ENCODE data around the gene ATXN1.

ATXN1 gene

GRCh38 chr6:16727996-16728395, 33.3 kb downstream of the ATXN1 start (continued):
- TF ChIP-seq, protein P1, sequence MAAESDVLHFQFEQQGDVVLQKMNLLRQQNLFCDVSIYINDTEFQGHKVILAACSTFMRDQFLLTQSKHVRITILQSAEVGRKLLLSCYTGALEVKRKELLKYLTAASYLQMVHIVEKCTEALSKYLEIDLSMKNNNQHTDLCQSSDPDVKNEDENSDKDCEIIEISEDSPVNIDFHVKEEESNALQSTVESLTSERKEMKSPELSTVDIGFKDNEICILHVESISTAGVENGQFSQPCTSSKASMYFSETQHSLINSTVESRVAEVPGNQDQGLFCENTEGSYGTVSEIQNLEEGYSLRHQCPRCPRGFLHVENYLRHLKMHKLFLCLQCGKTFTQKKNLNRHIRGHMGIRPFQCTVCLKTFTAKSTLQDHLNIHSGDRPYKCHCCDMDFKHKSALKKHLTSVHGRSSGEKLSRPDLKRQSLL (tag by site-specific recombination; IDR thresholded peaks at IDR 0.05), result peak; percentile 57; the same call in 1 of the 2 replicates
- TF ChIP-seq ZNF514 (tag by site-specific recombination; IDR thresholded peaks at IDR 0.05) (no peak), ZNF600 (tag by site-specific recombination; IDR thresholded peaks at IDR 0.05) (peak; percentile 86), SP3 (tag by site-specific recombination; IDR thresholded peaks at IDR 0.05) (no peak), ZNF776 (tag by site-specific recombination; IDR thresholded peaks at IDR 0.05; ENCODE audit: borderline replicate concordance) (no peak), ZBTB17 (tag by site-specific recombination; IDR thresholded peaks at IDR 0.05) (peak; percentile 56), ZNF146 (tag by site-specific recombination; IDR thresholded peaks at IDR 0.05) (no peak), ZFP37 (tag by site-specific recombination; IDR thresholded peaks at IDR 0.05) (no peak), HOXC10 (CRISPR knock-in tag; IDR thresholded peaks at IDR 0.05) (no peak), ZNF670 (tag by site-specific recombination; IDR thresholded peaks at IDR 0.05; ENCODE audit: low read depth) (no peak), PRDM10 (tag by site-specific recombination; IDR thresholded peaks at IDR 0.05) (peak; percentile 32), ZNF639 (tag by site-specific recombination; IDR thresholded peaks at IDR 0.05) (no peak)
- TF ChIP-seq, protein P2, sequence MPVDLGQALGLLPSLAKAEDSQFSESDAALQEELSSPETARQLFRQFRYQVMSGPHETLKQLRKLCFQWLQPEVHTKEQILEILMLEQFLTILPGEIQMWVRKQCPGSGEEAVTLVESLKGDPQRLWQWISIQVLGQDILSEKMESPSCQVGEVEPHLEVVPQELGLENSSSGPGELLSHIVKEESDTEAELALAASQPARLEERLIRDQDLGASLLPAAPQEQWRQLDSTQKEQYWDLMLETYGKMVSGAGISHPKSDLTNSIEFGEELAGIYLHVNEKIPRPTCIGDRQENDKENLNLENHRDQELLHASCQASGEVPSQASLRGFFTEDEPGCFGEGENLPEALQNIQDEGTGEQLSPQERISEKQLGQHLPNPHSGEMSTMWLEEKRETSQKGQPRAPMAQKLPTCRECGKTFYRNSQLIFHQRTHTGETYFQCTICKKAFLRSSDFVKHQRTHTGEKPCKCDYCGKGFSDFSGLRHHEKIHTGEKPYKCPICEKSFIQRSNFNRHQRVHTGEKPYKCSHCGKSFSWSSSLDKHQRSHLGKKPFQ (tag by site-specific recombination; IDR thresholded peaks at IDR 0.05), result no peak

DNA sequence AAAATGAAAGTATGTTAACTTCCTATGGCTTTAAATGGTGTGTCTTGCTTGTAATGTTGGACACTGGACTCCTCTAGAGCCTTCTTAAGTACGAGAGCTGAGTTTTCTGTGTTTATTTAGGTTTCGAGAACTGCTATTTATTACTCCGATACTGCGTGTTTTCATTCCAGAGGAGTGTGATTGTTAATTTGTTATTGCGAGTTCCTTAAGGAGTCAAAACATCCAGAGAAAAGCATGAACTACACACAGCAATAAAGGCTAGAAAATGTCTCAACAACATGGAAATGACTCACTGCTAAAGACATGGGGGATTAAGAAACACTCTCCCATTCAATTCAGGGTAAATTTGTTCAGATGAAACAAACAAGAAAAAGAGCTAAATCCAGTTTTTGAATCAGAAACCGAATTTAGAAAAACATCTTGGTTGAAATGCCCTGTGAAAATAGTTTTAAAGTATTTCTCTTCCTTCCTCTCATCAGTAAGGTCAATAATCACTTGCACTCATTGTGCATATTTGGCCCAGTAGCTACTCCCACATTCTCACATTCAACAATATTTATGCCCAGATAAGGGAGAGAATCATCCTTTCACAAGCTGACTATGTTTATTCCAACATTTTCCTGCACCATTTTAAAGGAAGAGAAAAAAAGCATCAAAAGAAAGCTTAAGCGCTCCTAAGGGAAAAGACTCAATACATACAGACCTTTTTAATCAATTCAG, 36.0 kb downstream of the ATXN1 start:
- CTCF ChIA-PET, result interaction anchor here (0.8 to 3.9 kb wide), 8 partner anchors 9 to 408 kb away, joined by 3 to 22 read pairs (median 5); no protein-coding TSS in a partner anchor
- Histone ChIP-seq H3K4me1 (ENCODE audit: control insufficient read depth, insufficient read depth, low read length) (peaks cover 70% of the 10 kb centered on the region), H3K36me3 (ENCODE audit: control insufficient read depth in 2 of 2, insufficient read depth in 1 of 2, low read length in 2 of 2) (no peaks in the 10 kb centered on the region), H3K27ac (ENCODE audit: extremely low read depth, low read depth, low read length) (peak overlapping the region; percentile 74), H3K9me3 (ENCODE audit: control insufficient read depth, insufficient read depth, low read depth, low read length) (no peaks in the 10 kb centered on the region), H3K4me3 (ENCODE audit: low read depth, low read length) (no peak overlapping the region)
- POLR2A ChIA-PET, result interaction anchor here (0.5 to 3.8 kb wide), 5 partner anchors 8 to 597 kb away, joined by 3 to 17 read pairs (median 5); partner anchors contain the start of gene ATXN1
- TF ChIP-seq INSM2 (tag by site-specific recombination; IDR thresholded peaks at IDR 0.05), result no peak
- TF ChIP-seq WT1 (tag by site-specific recombination; IDR thresholded peaks at IDR 0.05), result peak; percentile 82
- TF ChIP-seq ZNF629 (tag by site-specific recombination; IDR thresholded peaks at IDR 0.05), result peak; percentile 40
- TF ChIP-seq ZNF366 (tag by site-specific recombination; conservative IDR thresholded peaks at IDR 0.05), result 0 out of 2 replicates have a peak, but pooled peaks have one; percentile 14
- 0 out of 2 replicates have a peak, but pooled peaks have one; percentile 28 for TF ChIP-seq EGR2 (tag by site-specific recombination; IDR thresholded peaks at IDR 0.05; ENCODE audit: low read depth)
- no peak for TF ChIP-seq ZNF138 (tag by site-specific recombination; IDR thresholded peaks at IDR 0.05; ENCODE audit: borderline replicate concordance)
- TF ChIP-seq KLF17 (tag by site-specific recombination; IDR thresholded peaks at IDR 0.05), result no peak
- TF ChIP-seq TRIM28 (IDR thresholded peaks at IDR 0.05; ENCODE audit: borderline replicate concordance, low read length), result peak; percentile 51; the same call in 1 of the 2 replicates
- no peak for TF ChIP-seq ZNF324 (tag by site-specific recombination; IDR thresholded peaks at IDR 0.05)
- peak; percentile 46; the same call in 1 of the 2 replicates for TF ChIP-seq FEZF1 (tag by site-specific recombination; IDR thresholded peaks at IDR 0.05)
- TF ChIP-seq ZNF398 (tag by site-specific recombination; IDR thresholded peaks at IDR 0.05), result no peak
